GM12865 (cell line): ENCODE results near the gene TARP.

Experiments
- DNase-seq: peaks from one replicate; pipeline ENCODE4 v3.0.0; 2010; ENCODE audit warnings: low read depth
- H3K4me3 ChIP-seq: 2 replicates; pipeline ENCODE4 v1.5.1; 2011; ENCODE audit warnings: mild to moderate bottlenecking, low read depth, low read length, control low read depth
- CTCF ChIP-seq: IDR thresholded peaks from 2 replicates; pipeline ENCODE4 v1.5.1; 2011; ENCODE audit warnings: low read length, control low read depth, low read depth, inconsistent platforms; ENCODE audit not compliant: insufficient read depth; ENCODE audit errors: missing control alignments

The TARP gene

GRCh38 chr7:38273286-38273995 lies at the start of gene TARP:
Gene TARP, minus strand, starts transcription at chr7:38273636.
- no peak for TF ChIP-seq CTCF
- DNase-seq: no peak
- no peak within 1 kb of the TSS for H3K4me3 ChIP-seq

GRCh38 chr7:38323156-38323555 lies 49.7 kb upstream of the TARP start:
- DNase-seq: no peak
- no peak for TF ChIP-seq CTCF
- H3K4me3 ChIP-seq: no peak overlapping the region

GRCh38 chr7:38322461-38322860 lies 49.0 kb upstream of the TARP start:
- H3K4me3 ChIP-seq: no peak overlapping the region
- no peak for DNase-seq
- TF ChIP-seq CTCF: no peak

- DNase-seq: no peak
- no peak overlapping the region for H3K4me3 ChIP-seq
- TF ChIP-seq CTCF: no peak
Measured at GRCh38 chr7:38321967-38322366, 48.5 kb upstream of the TARP start.

GRCh38 chr7:38321515-38321944 lies 48.1 kb upstream of the TARP start:
- no peak overlapping the region for H3K4me3 ChIP-seq
- DNase-seq: no peak
- no peak for TF ChIP-seq CTCF

- H3K4me3 ChIP-seq: no peak overlapping the region
- TF ChIP-seq CTCF: no peak
- DNase-seq: no peak
Measured at GRCh38 chr7:38321050-38321449, 47.6 kb upstream of the TARP start.

- no peak for DNase-seq
- no peak for TF ChIP-seq CTCF
Measured at GRCh38 chr7:38319873-38320272, 46.4 kb upstream of the TARP start.

More at GRCh38 chr7:38319873-38320272, 46.4 kb upstream of the TARP start:
- no peak overlapping the region for H3K4me3 ChIP-seq
